ENCODE data around the gene NOL4L. TPM values are rescaled to one million over a fixed set of nuclear protein-coding genes. Genes with fewer than 3 reads are reported as not detected.
A peak's percentile ranks its signal among the peaks of the same experiment; 100 is the strongest.

NOL4L gene
- total and polyA plus RNA-seq, 7 donors, result 0.61 to 2.7 (median 1.3) TPM

DNA sequence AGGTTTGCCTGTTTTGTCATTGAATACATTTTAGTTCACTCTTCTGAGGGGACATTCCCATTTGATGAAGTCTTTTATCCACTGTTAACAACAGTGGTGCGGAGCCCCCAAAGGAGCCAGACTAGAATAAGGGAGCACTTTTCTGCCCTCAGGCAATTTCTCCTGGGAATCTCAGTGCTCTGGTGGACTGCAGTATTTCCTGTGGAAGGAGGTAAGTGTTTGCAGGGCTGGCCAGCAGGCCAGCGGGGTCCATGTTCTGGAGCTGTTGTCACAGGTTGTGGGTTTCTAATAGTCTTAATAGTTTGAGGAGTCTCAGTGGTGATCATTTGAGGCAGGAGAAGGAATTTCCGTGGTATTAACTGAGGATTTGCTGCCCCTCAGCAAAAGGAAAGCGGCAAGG lies 143.5 kb downstream of the NOL4L start:
- no peak overlapping the region for H3K4me3 ChIP-seq
- intact Hi-C loops (cut with DNase I), result no loop called here
- DNase-seq (no peak), ATAC-seq (no peak)
- peaks cover 10% of the 10 kb centered on the region for H3K4me1 ChIP-seq
- H3K36me3 ChIP-seq (ENCODE audit: insufficient read depth in 1 of 2, low read depth in 1 of 2), result peaks cover 0 to 62% of the 10 kb centered on the region in 2 donors
- H3K27me3 ChIP-seq (ENCODE audit: insufficient read depth in 3 of 3, low read length in 2 of 3), result no peaks in the 10 kb centered on the region
- WGBS, 3 donors, result 88 to 93% (median 91%) methylated on average over 4 of the region's 4 CpGs
- no peaks in the 10 kb centered on the region for H3K9me3 ChIP-seq
- no peak overlapping the region for H3K27ac ChIP-seq
- TF ChIP-seq, protein P1, sequence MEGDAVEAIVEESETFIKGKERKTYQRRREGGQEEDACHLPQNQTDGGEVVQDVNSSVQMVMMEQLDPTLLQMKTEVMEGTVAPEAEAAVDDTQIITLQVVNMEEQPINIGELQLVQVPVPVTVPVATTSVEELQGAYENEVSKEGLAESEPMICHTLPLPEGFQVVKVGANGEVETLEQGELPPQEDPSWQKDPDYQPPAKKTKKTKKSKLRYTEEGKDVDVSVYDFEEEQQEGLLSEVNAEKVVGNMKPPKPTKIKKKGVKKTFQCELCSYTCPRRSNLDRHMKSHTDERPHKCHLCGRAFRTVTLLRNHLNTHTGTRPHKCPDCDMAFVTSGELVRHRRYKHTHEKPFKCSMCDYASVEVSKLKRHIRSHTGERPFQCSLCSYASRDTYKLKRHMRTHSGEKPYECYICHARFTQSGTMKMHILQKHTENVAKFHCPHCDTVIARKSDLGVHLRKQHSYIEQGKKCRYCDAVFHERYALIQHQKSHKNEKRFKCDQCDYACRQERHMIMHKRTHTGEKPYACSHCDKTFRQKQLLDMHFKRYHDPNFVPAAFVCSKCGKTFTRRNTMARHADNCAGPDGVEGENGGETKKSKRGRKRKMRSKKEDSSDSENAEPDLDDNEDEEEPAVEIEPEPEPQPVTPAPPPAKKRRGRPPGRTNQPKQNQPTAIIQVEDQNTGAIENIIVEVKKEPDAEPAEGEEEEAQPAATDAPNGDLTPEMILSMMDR (IDR thresholded peaks at IDR 0.05), result no peak

DNA sequence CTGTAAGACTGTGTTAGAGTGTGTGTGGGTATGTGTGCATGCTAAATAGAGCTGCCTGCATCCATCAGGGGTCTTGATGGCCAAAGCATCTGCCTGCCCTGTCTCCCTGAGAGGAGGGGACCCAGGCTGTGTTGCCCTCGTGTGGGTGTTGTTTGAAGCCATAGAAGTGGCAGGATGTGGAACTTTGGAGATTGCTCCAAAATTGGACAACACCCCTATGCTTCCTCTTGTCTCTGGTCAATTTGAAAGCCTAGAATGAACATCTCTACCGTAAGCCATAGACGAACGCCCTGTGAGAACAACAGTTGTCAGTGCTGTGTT lies 144.4 kb downstream of the NOL4L start:
- Histone ChIP-seq H3K27me3 (ENCODE audit: insufficient read depth in 3 of 3, low read length in 2 of 3) (no peaks in the 10 kb centered on the region), H3K27ac (no peak overlapping the region), H3K36me3 (ENCODE audit: insufficient read depth in 1 of 2, low read depth in 1 of 2) (peaks cover 3 to 71% of the 10 kb centered on the region in 2 donors), H3K4me1 (peaks cover 5% of the 10 kb centered on the region), H3K4me3 (no peak overlapping the region), H3K9me3 (no peaks in the 10 kb centered on the region)
- TF ChIP-seq, protein P1 (IDR thresholded peaks at IDR 0.05), result no peak
- intact Hi-C loops (cut with DNase I), result no loop called here
- no peak for DNase-seq
- WGBS, 3 donors, result 85 to 88% (median 87%) methylated on average over 4 of the region's 4 CpGs
- ATAC-seq, result no peak

DNA sequence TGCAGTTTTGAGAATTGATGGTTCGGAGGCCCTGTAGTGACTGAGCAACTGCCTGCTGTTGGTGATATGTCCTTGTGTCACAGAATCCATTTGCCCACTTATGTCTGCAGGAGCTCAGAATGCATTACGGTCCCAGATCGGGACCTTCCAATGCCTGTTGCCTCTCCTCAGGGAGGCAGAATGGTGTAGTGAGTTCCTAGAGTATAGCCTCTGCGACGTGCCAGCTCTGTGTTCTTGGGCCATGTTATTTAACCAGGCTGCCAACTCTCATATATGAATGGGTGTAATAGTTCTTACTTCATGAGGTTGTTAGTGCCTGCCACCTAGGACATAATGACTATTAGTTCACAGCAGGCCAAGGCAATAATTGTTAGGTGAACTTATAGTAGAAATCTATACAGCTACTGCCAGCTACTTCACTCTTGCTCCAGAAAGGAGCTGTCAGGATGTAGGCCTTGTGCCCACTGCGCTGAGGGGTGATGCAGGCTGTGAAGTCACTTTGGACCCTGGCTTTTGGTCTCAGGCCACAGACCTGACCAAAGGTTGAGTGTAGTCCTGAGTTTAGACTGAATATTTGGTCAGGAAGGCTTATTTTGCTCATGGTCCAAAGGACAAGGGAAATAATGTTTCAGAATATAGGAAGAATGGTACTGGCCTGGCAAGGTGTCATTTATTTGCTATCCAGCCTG lies 144.9 kb downstream of the NOL4L start:
- no peak for ATAC-seq
- 78 to 94% (median 82%) methylated on average over 6 of the region's 6 CpGs for WGBS, 3 donors
- Histone ChIP-seq H3K9me3 (no peaks in the 10 kb centered on the region), H3K36me3 (ENCODE audit: insufficient read depth in 1 of 2, low read depth in 1 of 2) (peaks cover 8 to 76% of the 10 kb centered on the region in 2 donors), H3K27me3 (ENCODE audit: insufficient read depth in 3 of 3, low read length in 2 of 3) (no peaks in the 10 kb centered on the region), H3K4me1 (peaks cover 5% of the 10 kb centered on the region), H3K4me3 (no peak overlapping the region), H3K27ac (no peak overlapping the region)
- intact Hi-C loops (cut with DNase I), result no loop called here
- no peak for DNase-seq
- TF ChIP-seq, protein P1 (IDR thresholded peaks at IDR 0.05), result no peak

DNA sequence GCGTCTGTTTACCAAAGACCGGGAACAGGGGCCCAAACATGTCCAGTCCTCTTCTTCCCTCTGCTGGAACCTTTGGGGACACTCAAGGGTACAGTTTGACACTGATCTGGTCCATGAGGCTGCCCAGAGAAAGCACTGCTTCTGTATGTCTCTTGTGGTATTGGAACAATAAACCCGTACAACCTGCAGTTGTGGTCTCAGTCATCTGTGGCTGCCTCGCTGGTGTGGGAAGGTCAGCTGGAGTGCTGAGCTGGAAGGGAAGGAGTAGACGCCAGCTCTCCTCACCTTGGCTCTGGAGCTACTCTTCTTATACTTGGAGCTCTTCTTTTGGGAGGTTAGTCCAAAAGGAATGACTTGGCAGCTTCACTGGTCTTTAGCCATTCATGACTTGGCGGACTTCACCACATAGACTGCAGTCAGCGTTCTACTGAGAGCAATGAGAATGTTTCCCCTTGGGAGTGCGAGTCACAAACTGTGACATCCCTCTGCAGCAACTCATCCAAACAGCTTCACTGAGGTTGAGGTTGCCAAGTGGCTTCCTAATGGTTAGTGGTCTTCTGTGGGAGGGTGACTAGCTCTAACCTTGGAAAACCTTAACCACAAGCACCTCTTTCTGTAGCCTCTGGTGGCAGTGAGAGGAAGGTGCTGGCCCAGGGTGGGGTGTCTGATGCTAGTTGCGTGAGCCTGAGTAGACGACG lies 145.9 kb downstream of the NOL4L start:
- Histone ChIP-seq H3K36me3 (ENCODE audit: insufficient read depth in 1 of 2, low read depth in 1 of 2) (peaks cover 11 to 85% of the 10 kb centered on the region in 2 donors), H3K4me3 (no peak overlapping the region), H3K9me3 (no peaks in the 10 kb centered on the region), H3K27ac (peak overlapping the region; percentile 33), H3K4me1 (peaks cover 5% of the 10 kb centered on the region), H3K27me3 (ENCODE audit: insufficient read depth in 3 of 3, low read length in 2 of 3) (no peaks in the 10 kb centered on the region)
- peak in 1 of 2 donors; percentile 23 for DNase-seq
- intact Hi-C loops (cut with DNase I), result no loop called here
- TF ChIP-seq, protein P1 (IDR thresholded peaks at IDR 0.05), result no peak
- 53 to 79% (median 64%) methylated on average over 11 of the region's 11 CpGs for WGBS, 3 donors
- ATAC-seq, result peak; percentile 33 to 68 (median 52)
